Fibroblast of mammary gland (primary cell): ENCODE data around the gene USP22.

Experiments
- DNase-seq: peaks from one replicate; pipeline ENCODE4 v3.0.0-alpha.2; 2010; ENCODE audit warnings: low read depth
- H3K4me3 ChIP-seq: 2 replicates; pipeline ENCODE4 v1.5.1; 2011; ENCODE audit warnings: low read depth, mild to moderate bottlenecking, low read length, moderate library complexity; ENCODE audit not compliant: control insufficient read depth
- CTCF ChIP-seq: conservative IDR thresholded peaks from 2 replicates; pipeline ENCODE4 v1.5.1; 2011; ENCODE audit warnings: low read depth, low read length, inconsistent platforms; ENCODE audit not compliant: control insufficient read depth, insufficient read depth

USP22 gene

GRCh38 chr17:21001813-21002221 lies 41.0 kb downstream of the USP22 start:
- no peak for TF ChIP-seq CTCF
- no peak overlapping the region for H3K4me3 ChIP-seq
- DNase-seq = no peak

- no peak for DNase-seq
- no peak for TF ChIP-seq CTCF
- H3K4me3 ChIP-seq = no peak overlapping the region
These were observed 41.5 kb downstream of the USP22 start for GRCh38 chr17:21001111-21001812.

DNA sequence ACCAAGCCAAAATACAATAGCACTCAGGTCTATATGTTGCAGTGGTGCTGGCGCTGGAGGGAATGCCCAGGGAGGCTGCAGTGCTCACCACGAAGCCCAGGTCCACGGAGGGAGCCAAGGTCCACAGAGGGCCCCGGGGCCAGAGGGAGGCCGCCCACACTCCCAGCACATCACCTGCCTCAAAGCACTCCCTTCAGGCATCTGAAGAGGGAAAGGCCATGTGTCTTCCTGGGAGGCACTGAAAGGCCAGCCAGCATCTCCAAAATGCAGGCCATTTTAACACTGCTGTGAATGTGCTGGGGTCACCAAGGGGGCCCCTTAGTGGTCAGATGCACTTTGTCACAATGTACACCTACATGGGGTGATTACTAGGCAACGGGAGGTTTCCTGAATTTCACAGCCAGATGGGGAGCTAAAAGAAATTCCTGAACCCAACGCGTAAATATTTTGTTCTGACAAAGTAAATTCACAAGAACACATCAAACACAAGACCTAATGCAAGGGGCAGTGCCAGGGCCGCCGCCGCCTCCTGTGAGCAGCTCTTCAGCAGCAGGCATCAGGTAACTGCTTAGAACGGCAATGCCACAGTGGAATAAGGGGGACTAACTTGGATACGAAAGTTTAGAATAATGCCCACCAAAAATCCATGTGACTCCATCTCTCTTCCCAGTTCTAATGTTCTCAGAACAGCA lies 42.8 kb downstream of the USP22 start:
- no peak for TF ChIP-seq CTCF
- no peak for DNase-seq
- H3K4me3 ChIP-seq = no peak overlapping the region

GRCh38 chr17:20999044-20999573 lies 43.7 kb downstream of the USP22 start:
- no peak for TF ChIP-seq CTCF
- DNase-seq = peak; percentile 49
- H3K4me3 ChIP-seq = no peak overlapping the region

DNA sequence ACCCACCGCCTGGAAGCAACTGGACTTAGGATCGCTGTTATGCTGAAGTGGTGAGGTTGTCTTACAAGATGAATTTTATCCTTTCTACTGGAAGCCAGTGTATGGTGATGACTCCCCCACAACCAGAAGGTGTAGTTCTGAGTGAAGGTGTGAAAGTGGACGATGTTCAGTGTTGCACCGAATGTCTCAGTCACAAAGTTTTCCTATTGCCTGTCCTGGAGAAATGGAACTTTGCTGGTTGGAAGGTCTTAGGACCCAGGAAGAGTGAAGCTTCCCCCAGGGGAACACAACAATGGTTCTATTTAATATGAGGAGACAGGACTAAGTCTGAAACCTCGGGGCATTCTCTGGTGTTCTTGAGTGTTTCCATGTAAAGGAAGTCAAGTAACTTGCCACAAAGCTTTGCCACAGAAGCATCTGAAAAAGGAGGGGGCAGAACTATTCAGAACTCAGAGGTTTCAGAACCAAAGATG lies 44.2 kb downstream of the USP22 start:
- no peak for TF ChIP-seq CTCF
- DNase-seq = no peak
- no peak overlapping the region for H3K4me3 ChIP-seq

- TF ChIP-seq CTCF = no peak
- H3K4me3 ChIP-seq = no peak overlapping the region
- DNase-seq = no peak
These were observed 44.9 kb downstream of the USP22 start for GRCh38 chr17:20997711-20998570.
